Activated T-cell treated with anti-CD3 and anti-CD28 coated beads, Interleukin-2, amount 50 U/mL, for 72 hours (primary cell): Measurements from ENCODE around the gene LMBRD1. TPM values are rescaled to one million over a fixed set of nuclear protein-coding genes. Genes with fewer than 3 reads are reported as not detected.

Experiments used
- ATAC-seq, 2 donors: fragments of 150-1000 bp; cut with Tn5 transposase; replicated peaks in 1 of 2; 2 replicates each; pipeline ENCODE4 v1.10.0; 2021; ENCODE audit warnings: moderate library complexity in 2 of 2, mild to moderate bottlenecking in 1 of 2
- DNase-seq, 2 donors: peaks; one replicate each; pipeline ENCODE4 v3.0.0; 2021 to 2022; ENCODE audit warnings: mixed read lengths in 1 of 2
- H3K27ac Mint-ChIP-seq: one replicate; pipeline ENCODE4 v1.8.0; 2022; ENCODE audit warnings: mild to moderate bottlenecking, moderate library complexity, mixed read lengths
- H3K27me3 Mint-ChIP-seq: one replicate; pipeline ENCODE4 v1.8.0; 2022; ENCODE audit warnings: low read depth, mixed read lengths
- H3K36me3 Mint-ChIP-seq, 2 donors: one replicate each; pipeline ENCODE4 v1.8.0; 2022; ENCODE audit warnings: mixed read lengths in 2 of 2, mild to moderate bottlenecking in 1 of 2; ENCODE audit not compliant: insufficient read depth in 2 of 2
- H3K4me1 Mint-ChIP-seq: one replicate; pipeline ENCODE4 v1.8.0; 2022; ENCODE audit warnings: low read depth, mixed read lengths
- H3K4me3 Mint-ChIP-seq, 2 donors: one replicate each; pipeline ENCODE4 v1.8.0; 2022; ENCODE audit warnings: mild to moderate bottlenecking in 2 of 2, mixed read lengths in 2 of 2, moderate library complexity in 2 of 2
- H3K9me3 Mint-ChIP-seq, 2 donors: one replicate each; pipeline ENCODE4 v1.8.0; 2022; ENCODE audit warnings: mixed read lengths in 2 of 2
- total RNA-seq, 2 donors: library from RNA; stranded (reverse); gene quantifications; one replicate each; pipeline ENCODE4 v1.2.3, GENCODE V29; 2022

LMBRD1 gene
- total RNA-seq, 2 donors from 2014 or later: 24.5 to 24.8 TPM

DNA sequence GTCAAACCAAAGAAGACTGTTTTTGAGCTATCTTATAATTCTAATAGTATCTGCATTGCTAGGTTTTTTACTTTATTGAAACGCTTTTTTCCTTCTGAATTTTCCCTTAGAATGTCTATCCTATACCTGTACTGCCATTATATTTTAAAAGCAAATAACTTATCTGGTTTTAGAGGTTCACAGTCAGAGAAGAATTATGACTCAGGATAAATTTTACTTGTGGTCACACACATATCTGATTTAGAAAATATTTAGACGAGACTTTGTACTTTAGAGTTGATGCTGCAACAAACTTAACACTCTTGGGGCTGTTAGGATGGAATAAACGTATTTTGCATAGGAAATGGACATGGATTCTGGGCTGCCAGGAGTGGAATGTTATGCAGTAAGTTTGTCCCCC is 33.0 kb downstream of the LMBRD1 start:
- peaks cover 28% of the 10 kb centered on the region for H3K4me1 Mint-ChIP-seq
- no peaks in the 10 kb centered on the region for H3K9me3 Mint-ChIP-seq
- H3K4me3 Mint-ChIP-seq: no peak overlapping the region
- no peak for DNase-seq
- no peak for ATAC-seq
- no peak overlapping the region for H3K27ac Mint-ChIP-seq
- peaks cover 0 to 9% of the 10 kb centered on the region in 2 donors for H3K36me3 Mint-ChIP-seq
- no peaks in the 10 kb centered on the region for H3K27me3 Mint-ChIP-seq

- peaks cover 31% of the 10 kb centered on the region for H3K4me1 Mint-ChIP-seq
Measured at GRCh38 chr6:69761853-69762252, 35.0 kb downstream of the LMBRD1 start.

GRCh38 chr6:69758214-69758613 is 38.6 kb downstream of the LMBRD1 start:
- Mint-ChIP-seq H3K27me3 (no peaks in the 10 kb centered on the region), H3K27ac (no peak overlapping the region), H3K36me3 (peaks cover 11 to 18% of the 10 kb centered on the region in 2 donors), H3K4me3 (no peak overlapping the region), H3K9me3 (peaks cover 0 to 3% of the 10 kb centered on the region in 2 donors), H3K4me1 (peaks cover 18% of the 10 kb centered on the region)
- ATAC-seq (no peak), DNase-seq (no peak)

More at GRCh38 chr6:69761853-69762252, 35.0 kb downstream of the LMBRD1 start:
- no peak for DNase-seq
- H3K27me3 Mint-ChIP-seq: no peaks in the 10 kb centered on the region
- peaks cover 2 to 8% of the 10 kb centered on the region in 2 donors for H3K36me3 Mint-ChIP-seq
- H3K27ac Mint-ChIP-seq: no peak overlapping the region
- no peak overlapping the region for H3K4me3 Mint-ChIP-seq
- peaks cover 0 to 2% of the 10 kb centered on the region in 2 donors for H3K9me3 Mint-ChIP-seq
- ATAC-seq: no peak

- H3K4me3 Mint-ChIP-seq: no peak overlapping the region
- peaks cover 13% of the 10 kb centered on the region for H3K4me1 Mint-ChIP-seq
- DNase-seq (no peak), ATAC-seq (no peak)
- H3K27ac Mint-ChIP-seq: no peak overlapping the region
- H3K36me3 Mint-ChIP-seq: peaks cover 11 to 12% of the 10 kb centered on the region in 2 donors
- H3K9me3 Mint-ChIP-seq: peaks cover 0 to 3% of the 10 kb centered on the region in 2 donors
- no peaks in the 10 kb centered on the region for H3K27me3 Mint-ChIP-seq
Measured at GRCh38 chr6:69756907-69757306, 39.9 kb downstream of the LMBRD1 start.

- peaks cover 11 to 12% of the 10 kb centered on the region in 2 donors for H3K36me3 Mint-ChIP-seq
- H3K27ac Mint-ChIP-seq: peak overlapping the region; percentile 33
- no peak overlapping the region for H3K4me3 Mint-ChIP-seq
- H3K4me1 Mint-ChIP-seq: peaks cover 13% of the 10 kb centered on the region
- peaks cover 0 to 3% of the 10 kb centered on the region in 2 donors for H3K9me3 Mint-ChIP-seq
- ATAC-seq (no peak), DNase-seq (no peak)
- no peaks in the 10 kb centered on the region for H3K27me3 Mint-ChIP-seq
Measured at GRCh38 chr6:69756366-69756765, 40.4 kb downstream of the LMBRD1 start.

- Mint-ChIP-seq H3K4me3 (no peak overlapping the region), H3K36me3 (peaks cover 0 to 4% of the 10 kb centered on the region in 2 donors), H3K4me1 (no peaks in the 10 kb centered on the region)
Measured at GRCh38 chr6:69735027-69735426, 61.8 kb downstream of the LMBRD1 start.

DNA sequence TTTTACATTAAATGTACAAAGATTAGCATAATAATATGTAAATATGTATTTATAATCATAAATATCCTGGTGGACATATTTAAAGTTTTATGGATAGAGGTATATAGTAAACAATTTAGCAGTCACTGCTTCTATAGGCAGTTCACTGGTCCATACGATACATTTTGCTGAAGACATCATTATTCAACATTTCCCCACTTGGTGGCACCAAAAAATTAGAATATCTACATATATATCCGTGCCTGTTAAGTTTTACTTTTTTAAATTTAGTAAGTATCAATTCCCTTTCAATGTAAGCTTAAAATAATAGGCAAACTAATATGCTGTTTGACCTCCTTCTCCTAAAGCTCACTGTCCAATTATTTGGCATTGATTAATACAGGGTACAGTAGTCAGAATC is 64.2 kb downstream of the LMBRD1 start:
- no peaks in the 10 kb centered on the region for H3K4me1 Mint-ChIP-seq
- ATAC-seq: no peak
- no peaks in the 10 kb centered on the region for H3K27me3 Mint-ChIP-seq
- no peaks in the 10 kb centered on the region for H3K9me3 Mint-ChIP-seq
- no peak for DNase-seq
- no peak overlapping the region for H3K4me3 Mint-ChIP-seq
- peaks cover 0 to 2% of the 10 kb centered on the region in 2 donors for H3K36me3 Mint-ChIP-seq
- H3K27ac Mint-ChIP-seq: no peak overlapping the region

More at GRCh38 chr6:69735027-69735426, 61.8 kb downstream of the LMBRD1 start:
- no peak overlapping the region for H3K27ac Mint-ChIP-seq
- DNase-seq (no peak), ATAC-seq (no peak)
- no peaks in the 10 kb centered on the region for H3K9me3 Mint-ChIP-seq
- no peaks in the 10 kb centered on the region for H3K27me3 Mint-ChIP-seq

DNA sequence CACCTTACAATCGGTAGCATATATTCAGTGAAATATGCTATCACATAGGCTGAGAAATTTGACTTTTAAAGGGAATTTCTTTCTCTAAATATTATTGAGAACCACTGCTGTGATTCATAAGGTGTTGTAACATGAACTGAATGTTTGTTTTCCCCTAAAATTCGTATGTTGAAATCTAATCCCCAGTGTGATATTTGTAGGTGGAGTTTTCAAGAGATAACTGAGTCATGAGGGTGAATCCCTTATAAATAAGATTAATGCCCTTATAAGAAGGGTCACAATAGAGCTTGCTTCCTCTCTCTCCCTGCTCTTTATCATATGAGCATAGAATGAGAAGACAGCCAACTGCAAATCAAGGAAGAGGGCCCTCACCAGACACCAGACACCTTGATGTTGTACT is 64.8 kb downstream of the LMBRD1 start:
- ATAC-seq: no peak
- Mint-ChIP-seq H3K36me3 (peaks cover 0 to under 1% of the 10 kb centered on the region in 2 donors), H3K4me1 (no peaks in the 10 kb centered on the region), H3K27ac (no peak overlapping the region), H3K4me3 (no peak overlapping the region), H3K9me3 (no peaks in the 10 kb centered on the region), H3K27me3 (no peaks in the 10 kb centered on the region)
- no peak for DNase-seq

DNA sequence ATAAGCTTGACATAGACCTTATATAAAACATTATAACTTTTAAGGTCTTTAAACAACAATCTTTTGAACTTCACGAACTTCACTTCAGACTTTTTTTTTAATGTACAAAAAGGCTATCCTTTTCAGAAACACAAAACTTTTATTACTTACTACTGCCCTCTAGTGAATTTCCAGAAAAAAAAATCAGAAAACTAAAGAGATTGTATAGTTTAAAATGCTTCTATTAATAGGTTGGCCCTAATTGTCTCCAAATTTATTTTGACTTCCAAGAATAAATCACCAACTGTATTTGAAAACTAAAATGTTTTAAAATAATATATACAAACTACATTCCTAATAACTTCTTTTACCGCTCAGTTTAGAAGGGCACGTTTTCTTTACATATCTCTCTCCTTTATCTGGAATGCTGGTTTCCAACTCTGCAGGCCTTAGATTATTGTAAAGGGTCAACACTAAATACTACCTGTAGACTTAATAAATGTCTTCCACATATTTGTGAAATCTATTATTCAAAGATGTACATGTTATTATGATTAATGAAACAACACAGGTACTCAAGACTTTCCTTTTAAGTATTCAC is 66.8 kb downstream of the LMBRD1 start:
- H3K27ac Mint-ChIP-seq: no peak overlapping the region

GRCh38 chr6:69722683-69723082 is 74.1 kb downstream of the LMBRD1 start:
- Mint-ChIP-seq H3K27ac (no peak overlapping the region), H3K9me3 (peaks cover 1 to 8% of the 10 kb centered on the region in 2 donors), H3K4me3 (no peak overlapping the region), H3K4me1 (no peaks in the 10 kb centered on the region), H3K36me3 (peaks cover 9 to 22% of the 10 kb centered on the region in 2 donors), H3K27me3 (no peaks in the 10 kb centered on the region)
- ATAC-seq (no peak), DNase-seq (no peak)

More for the DNA sequence above, 66.8 kb downstream of the LMBRD1 start:
- no peaks in the 10 kb centered on the region for H3K27me3 Mint-ChIP-seq
- ATAC-seq (no peak), DNase-seq (no peak)
- peaks cover 0 to 8% of the 10 kb centered on the region in 2 donors for H3K9me3 Mint-ChIP-seq
- H3K4me1 Mint-ChIP-seq: no peaks in the 10 kb centered on the region
- H3K4me3 Mint-ChIP-seq: no peak overlapping the region
- peaks cover 9 to 12% of the 10 kb centered on the region in 2 donors for H3K36me3 Mint-ChIP-seq

DNA sequence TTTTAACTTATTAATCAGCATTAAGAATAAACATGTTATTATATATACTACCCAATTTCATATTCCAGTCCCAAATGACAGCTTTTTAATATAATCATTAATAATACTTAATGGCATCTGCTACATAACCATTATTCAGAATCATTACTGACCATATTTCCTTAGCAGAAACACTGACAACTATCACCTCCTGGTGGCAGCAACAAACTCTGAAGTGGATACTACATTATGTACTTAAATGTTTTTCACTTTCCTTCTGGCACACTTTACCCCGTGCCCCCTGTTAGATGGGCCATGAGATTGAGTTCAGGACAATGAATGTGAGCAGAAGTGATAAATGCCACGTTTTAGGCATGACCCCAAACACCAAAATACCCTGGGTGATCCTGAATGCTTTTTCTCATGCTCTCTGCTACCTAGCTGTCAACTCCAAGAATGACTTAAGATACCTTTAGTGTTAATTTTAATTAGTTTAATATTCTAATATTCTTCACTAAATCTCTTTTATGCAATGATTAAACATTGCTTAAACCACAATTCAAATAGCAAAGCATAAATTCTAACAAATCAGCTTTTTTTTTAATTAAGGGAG is 77.1 kb downstream of the LMBRD1 start:
- Mint-ChIP-seq H3K9me3 (peaks cover 0 to 1% of the 10 kb centered on the region in 2 donors), H3K36me3 (peaks cover 4 to 12% of the 10 kb centered on the region in 2 donors), H3K27ac (no peak overlapping the region), H3K27me3 (no peaks in the 10 kb centered on the region), H3K4me3 (no peak overlapping the region), H3K4me1 (peaks cover 1% of the 10 kb centered on the region)
- no peak for ATAC-seq
- no peak for DNase-seq

DNA sequence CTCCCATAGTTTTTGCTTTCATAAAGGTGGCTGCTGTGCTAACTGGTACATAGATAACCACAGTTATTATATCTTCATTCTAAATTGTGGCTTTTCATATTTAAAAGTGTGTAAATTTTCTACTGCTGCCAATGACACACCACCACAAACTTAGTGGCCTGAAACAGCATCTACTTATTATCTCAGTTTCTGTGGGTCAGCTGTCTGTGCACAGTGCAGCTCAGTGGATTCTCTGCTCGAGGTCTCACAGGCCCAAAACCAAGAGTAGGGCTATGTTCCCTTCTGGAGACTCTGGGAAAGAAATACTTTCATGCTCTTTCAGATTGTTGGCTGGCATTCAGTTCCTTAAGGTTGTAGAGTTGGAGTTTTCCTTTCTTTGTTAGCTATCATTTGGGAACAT is 90.1 kb downstream of the LMBRD1 start:
- peaks cover 5 to 6% of the 10 kb centered on the region in 2 donors for H3K36me3 Mint-ChIP-seq

DNA sequence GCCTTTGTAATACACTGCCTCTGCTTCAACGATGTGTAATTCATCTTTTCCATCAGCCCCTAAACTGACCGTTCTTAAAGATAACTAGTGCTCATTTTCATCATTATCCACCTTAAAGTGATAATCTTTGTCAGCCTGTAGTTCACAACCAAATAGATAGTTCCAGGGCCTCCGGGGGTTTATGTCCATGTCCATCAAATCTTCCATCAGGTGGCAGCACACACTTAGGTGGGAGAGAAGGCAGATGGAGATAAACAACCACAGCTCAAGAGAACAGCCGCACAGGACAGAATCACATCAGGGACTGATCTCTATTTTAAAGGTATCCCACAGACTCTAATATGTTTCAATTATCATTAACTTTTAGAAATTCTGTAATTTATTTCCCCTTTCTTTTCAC is 90.9 kb downstream of the LMBRD1 start:
- H3K36me3 Mint-ChIP-seq: peaks cover 5 to 6% of the 10 kb centered on the region in 2 donors

More for the DNA sequence above, 90.1 kb downstream of the LMBRD1 start:
- Mint-ChIP-seq H3K27me3 (no peaks in the 10 kb centered on the region), H3K4me3 (no peak overlapping the region), H3K4me1 (no peaks in the 10 kb centered on the region), H3K9me3 (no peaks in the 10 kb centered on the region), H3K27ac (no peak overlapping the region)
- DNase-seq (no peak), ATAC-seq (no peak)

DNA sequence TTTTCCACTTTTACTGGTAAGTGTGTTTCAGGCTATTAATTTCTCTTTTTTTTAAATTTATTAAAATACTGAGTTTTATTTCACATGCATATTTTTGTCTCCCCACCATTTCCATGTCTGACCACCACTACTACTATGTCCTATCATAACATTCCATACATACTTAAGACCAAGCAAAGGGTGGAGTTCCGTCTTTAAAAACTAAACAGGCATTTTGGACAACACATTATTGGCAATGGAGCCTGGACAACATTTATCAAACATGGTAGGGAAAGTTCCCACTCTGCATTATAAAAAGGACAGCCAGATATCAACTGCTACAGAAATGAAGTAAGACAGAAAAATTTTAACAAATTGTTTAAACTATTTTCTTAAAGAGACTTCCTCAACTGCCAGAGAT is 91.9 kb downstream of the LMBRD1 start:
- Mint-ChIP-seq H3K27ac (no peak overlapping the region), H3K4me1 (no peaks in the 10 kb centered on the region), H3K9me3 (no peaks in the 10 kb centered on the region), H3K36me3 (peaks cover 5 to 6% of the 10 kb centered on the region in 2 donors), H3K27me3 (no peaks in the 10 kb centered on the region), H3K4me3 (no peak overlapping the region)
- DNase-seq: no peak
- no peak for ATAC-seq

More for the DNA sequence above, 90.9 kb downstream of the LMBRD1 start:
- ATAC-seq (no peak), DNase-seq (no peak)
- Mint-ChIP-seq H3K9me3 (no peaks in the 10 kb centered on the region), H3K4me3 (no peak overlapping the region), H3K27me3 (no peaks in the 10 kb centered on the region), H3K4me1 (no peaks in the 10 kb centered on the region), H3K27ac (no peak overlapping the region)
